NCI-H82 (cell line): ENCODE measurements around the gene GNB1.
A peak's percentile ranks its signal among the peaks of the same experiment; 100 is the strongest.

Experiments
- DNase-seq: peaks from one replicate; lab custom pipeline; 2025; lab: John Stamatoyannopoulos, UW

The GNB1 gene

GRCh38 chr1:1922956-1923833, 32.3 kb upstream of the GNB1 start:
- DNase-seq = no peak

- no peak for DNase-seq
Observed at GRCh38 chr1:1922702-1922955, 31.7 kb upstream of the GNB1 start.

GRCh38 chr1:1921901-1922701, 31.2 kb upstream of the GNB1 start:
- no peak for DNase-seq

- DNase-seq = no peak
Observed at GRCh38 chr1:1921459-1921862, 30.6 kb upstream of the GNB1 start.

GRCh38 chr1:1920608-1921458, 29.9 kb upstream of the GNB1 start:
- no peak for DNase-seq

GRCh38 chr1:1920057-1920607, 29.2 kb upstream of the GNB1 start:
- DNase-seq = no peak

- peak; percentile 100 for DNase-seq
Observed at GRCh38 chr1:1919304-1920056, 28.6 kb upstream of the GNB1 start.

GRCh38 chr1:1918901-1919303, 28.0 kb upstream of the GNB1 start, which contains the start of gene TMEM52:
Gene TMEM52, minus strand, starts transcription at chr1:1919279. Its CDS starts 14 bp downstream, at chr1:1919265.
- DNase-seq = no peak

GRCh38 chr1:1917995-1918900, 27.4 kb upstream of the GNB1 start:
- no peak for DNase-seq

GRCh38 chr1:1917304-1917976, 26.6 kb upstream of the GNB1 start:
- DNase-seq = no peak

- DNase-seq = no peak
Observed at GRCh38 chr1:1916851-1917251, 26.0 kb upstream of the GNB1 start.

- no peak for DNase-seq
Observed at GRCh38 chr1:1915911-1916840, 25.3 kb upstream of the GNB1 start.

GRCh38 chr1:1914971-1915692, 24.2 kb upstream of the GNB1 start, which contains the start of gene CALML6:
Gene CALML6, plus strand, starts transcription at chr1:1915260. Its CDS starts 21 bp downstream, at chr1:1915281.
- DNase-seq = no peak

- no peak for DNase-seq
Observed at GRCh38 chr1:1914101-1914970, 23.4 kb upstream of the GNB1 start.

GRCh38 chr1:1911350-1912041, 20.6 kb upstream of the GNB1 start:
- no peak for DNase-seq

GRCh38 chr1:1910651-1911331, 19.9 kb upstream of the GNB1 start:
- no peak for DNase-seq
